HT1080 (cell line): Measurements from ENCODE around the gene AKT3. TPM values are rescaled to one million over a fixed set of nuclear protein-coding genes. Genes with fewer than 3 reads are reported as not detected.
"Not testable (repeated sequence)": the region's sequence is repeated elsewhere in the genome, so short reads cannot be mapped to it uniquely, and the experiment has no call there.

Experiments used
- DNase-seq: peaks from one replicate; pipeline ENCODE4 v3.0.0-alpha.2; 2015; ENCODE audit warnings: low read depth
- total RNA-seq: library from RNA; depleted of rRNA; stranded (reverse); fragments of >200 nt; shearing (Covaris generic); gene quantifications from 2 replicates; pipeline ENCODE4 v1.2.3, GENCODE V29; 2014

The AKT3 gene
- total RNA-seq, 1 experiment from 2014 or later, result 15.4 TPM

GRCh38 chr1:243621973-243622372 is 228.1 kb downstream of the AKT3 start:
- no peak for DNase-seq

- DNase-seq, result no peak
These were observed 229.9 kb downstream of the AKT3 start for GRCh38 chr1:243620096-243620495.

DNA sequence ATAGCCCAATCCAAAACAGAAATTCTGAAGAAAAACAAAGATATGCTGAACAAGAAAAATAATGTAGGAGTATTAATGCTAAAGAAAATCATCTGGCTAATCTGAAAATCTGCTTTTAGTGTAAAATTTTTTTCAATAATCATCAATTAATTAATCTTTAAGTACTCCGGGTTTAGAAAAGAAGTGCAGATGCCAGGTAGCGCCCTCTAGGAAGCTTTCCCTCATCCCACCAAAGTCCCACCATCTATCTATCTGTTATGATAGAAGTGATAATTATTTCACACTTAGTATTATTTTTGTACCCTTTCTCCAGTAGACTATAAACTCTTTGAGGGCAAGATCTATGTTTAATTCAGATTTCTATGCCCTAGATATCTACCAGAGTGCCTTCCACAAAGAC is 240.3 kb downstream of the AKT3 start:
- no peak for DNase-seq

DNA sequence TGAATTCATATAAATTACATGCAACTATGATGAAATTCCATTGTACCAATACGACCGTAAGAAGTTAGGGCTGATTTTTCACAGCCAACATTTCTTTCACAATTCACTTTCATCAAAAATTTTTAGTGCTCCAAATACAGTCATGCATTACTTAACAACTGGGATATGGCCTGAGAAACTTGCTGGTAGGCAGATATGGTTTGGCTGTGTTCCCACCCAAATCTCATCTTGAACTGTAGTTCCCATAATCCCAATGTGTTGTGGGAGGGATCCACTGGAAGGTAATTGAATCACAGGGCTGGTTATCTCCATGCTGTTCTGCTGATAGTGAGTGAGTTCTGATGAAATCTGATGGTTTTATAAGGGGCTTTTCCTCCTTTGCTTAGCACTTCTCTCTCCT is 244.4 kb downstream of the AKT3 start:
- DNase-seq, result no peak

- DNase-seq, result no peak
These were observed 248.3 kb downstream of the AKT3 start for GRCh38 chr1:243601720-243602119.

DNA sequence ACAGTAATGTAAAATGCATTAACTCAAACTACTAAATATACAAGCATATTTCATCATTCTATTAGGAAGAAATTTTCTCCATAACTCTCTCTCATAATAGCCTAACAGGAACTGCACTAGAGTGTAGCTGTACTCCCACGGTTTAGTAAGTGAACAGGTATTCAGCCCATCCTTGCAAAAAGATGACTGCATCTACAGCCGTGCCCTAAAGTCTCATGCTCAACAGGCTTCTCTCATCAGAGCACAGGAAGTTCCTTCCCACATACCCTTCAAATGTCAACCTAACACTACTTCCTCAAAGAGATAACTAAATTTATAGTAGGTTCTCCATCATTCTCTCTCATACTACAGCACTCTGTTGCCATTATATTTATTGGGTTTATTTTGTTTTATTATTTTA is 251.6 kb downstream of the AKT3 start:
- DNase-seq, result peak; percentile 89

DNA sequence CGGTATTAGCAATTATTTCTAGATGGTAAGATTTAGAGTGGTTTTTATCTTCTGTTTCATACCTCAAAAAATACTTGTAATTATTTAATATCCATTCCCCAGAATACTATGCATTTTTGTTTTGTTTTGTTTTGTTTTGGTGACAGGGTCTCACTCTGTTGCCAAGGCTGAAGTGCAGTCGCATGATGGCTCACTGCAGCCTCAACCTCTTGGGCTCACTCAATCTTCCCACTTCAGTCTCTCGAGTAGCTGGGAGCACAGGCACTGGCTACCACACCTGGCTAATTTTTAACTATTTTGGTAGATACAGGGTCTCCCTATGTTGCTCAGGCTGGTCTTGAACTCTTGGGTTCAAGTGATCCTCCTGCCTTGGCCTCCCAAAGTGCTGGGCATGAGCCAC is 252.7 kb downstream of the AKT3 start:
- DNase-seq, result no peak

DNA sequence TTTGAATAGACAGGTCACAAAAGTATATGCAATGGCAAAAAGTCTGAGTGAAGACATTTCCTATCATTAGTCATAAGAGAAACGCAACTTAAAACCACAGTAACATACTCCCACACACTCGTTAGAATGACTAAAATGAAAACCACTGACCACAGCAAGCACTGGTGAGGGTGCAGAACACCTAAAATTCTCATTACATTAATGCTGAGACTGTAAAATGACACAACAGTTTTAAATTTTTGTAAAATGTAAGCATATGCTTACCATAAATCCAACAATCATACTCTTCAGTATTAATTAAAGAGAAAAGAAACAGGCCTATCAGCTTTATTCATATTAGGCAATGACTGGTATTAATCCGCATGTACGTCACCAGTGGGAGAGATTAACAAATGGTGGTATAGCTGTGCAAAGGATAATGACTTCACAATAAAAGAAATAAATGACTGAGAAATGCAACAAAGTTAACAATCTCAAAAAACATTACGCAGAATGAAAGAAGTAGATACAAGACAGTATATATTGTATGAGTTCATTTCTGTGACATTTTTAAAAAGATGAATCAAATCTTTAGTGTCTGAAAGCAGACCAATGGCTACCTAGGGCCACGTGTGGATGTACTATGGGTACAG is 253.5 kb downstream of the AKT3 start:
- DNase-seq, result peak; percentile 89

GRCh38 chr1:243595527-243596210 is 254.4 kb downstream of the AKT3 start:
- DNase-seq, result peak; percentile 3

DNA sequence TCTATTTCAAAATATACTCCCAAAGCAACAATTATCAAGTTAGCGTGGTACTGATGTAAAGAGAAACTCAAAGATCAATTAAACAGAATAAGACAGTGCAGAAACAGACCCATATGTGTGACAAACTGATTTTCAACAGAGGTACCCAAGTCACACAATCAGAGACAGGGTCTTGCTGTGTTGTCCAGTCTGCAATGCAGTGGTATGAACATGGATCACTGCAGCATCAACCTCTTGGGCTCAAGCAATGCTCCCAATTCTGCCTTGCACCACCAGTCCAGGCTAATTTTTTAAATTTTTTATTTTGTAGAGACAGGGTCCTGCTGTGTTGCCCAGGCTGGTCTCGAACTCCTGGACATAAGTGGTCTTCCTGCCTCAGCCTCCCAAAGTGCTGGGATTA is 255.6 kb downstream of the AKT3 start:
- no peak for DNase-seq

- DNase-seq, result not testable (repeated sequence)
These were observed 260.8 kb downstream of the AKT3 start for GRCh38 chr1:243589286-243589685.

DNA sequence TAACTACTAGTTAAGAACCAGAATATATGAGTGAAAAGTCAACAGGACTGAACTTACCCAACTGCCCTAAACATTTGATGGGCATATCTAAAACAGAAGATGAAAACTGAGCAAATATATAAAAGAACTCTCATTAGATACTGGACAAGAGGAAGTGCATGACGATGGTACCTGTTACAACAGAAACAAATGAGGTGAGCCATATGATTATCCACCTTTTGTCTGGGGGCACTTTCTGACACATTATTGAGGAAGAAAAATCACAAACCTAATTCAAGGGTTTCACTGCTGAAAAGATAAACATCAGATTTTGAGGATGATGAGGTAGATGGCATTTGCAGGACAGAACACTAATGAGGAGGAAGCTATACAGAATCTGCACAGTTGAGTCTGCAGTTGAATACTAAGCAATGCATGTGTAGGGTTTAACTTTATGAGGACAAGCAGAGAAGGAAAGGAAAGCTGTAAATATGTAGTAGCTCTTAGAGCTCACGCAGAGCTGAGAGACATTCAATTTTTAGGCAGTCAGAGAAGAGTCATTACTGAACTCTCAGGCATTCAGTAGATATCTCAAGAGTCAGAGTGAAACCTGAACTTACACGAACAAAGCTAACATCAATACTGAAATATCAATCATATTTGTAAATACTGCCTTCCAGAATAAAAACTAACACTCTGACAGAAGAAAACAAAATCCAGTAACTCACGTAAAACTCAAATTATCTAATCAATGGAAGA is 262.1 kb downstream of the AKT3 start:
- DNase-seq, result no peak

GRCh38 chr1:243587285-243587684 is 262.8 kb downstream of the AKT3 start:
- DNase-seq, result no peak

DNA sequence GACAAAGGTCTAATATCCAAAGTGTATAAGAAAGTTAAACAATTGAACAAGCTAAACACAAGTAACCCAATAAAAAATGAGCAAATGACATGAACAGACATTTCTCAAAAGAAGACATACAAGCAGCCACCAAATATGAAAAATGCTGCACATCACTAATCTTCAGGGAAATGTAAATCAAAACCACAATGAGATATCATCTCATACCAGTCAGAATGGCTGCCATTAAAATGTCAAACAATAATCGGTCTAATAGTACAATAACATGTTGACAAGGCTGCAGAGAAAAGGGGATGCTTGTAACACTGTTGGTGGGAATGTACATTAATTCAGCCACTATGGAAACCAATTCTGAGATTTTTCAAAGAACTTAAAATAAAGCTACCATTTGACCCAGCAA is 264.1 kb downstream of the AKT3 start:
- no peak for DNase-seq

- DNase-seq, result peak; percentile 11
These were observed 267.7 kb downstream of the AKT3 start for GRCh38 chr1:243582326-243582725.

DNA sequence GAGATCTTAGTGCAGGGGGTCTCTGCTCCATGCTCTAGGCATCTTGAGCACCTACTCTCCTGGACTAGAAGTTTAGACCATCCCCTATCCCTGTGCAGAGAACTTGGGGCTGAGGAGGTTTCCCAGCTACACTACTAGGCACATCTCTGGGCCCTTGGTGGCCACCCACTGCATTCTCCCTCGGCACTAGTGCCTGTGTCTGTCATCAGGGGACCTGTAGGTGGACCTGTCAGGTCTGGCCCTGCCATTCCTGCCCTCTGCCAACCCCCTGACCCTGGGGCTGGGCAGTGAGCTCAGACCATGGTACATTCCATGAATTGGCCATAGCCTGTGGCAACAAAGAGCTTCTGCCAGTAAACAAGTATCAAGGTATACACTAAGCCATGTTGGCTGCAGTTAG is 269.1 kb downstream of the AKT3 start:
- no peak for DNase-seq

- DNase-seq, result peak; percentile 1
These were observed 270.0 kb downstream of the AKT3 start for GRCh38 chr1:243580072-243580471.

- no peak for DNase-seq
These were observed 275.0 kb downstream of the AKT3 start for GRCh38 chr1:243575070-243575469.

DNA sequence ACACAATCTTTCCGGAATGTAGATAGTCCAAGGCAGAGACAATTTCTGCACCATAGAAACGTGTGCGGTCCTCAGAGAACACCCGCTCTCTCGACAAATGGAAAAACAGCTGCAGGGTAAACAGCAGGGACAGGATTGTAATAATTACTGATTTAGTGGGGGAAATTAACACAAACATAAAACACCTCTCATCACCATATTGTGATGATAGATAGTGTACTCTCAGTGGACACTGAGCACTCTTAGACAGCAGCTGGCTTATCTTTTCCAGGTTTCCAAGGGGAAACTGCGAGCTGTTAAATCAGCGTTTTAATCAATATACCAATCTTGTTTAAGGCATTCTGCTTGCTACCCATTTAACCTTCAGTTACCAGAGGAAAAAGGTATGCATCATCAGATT is 277.1 kb downstream of the AKT3 start:
- DNase-seq, result no peak

- DNase-seq, result peak; percentile 34
These were observed 281.2 kb downstream of the AKT3 start for GRCh38 chr1:243568793-243569192.

DNA sequence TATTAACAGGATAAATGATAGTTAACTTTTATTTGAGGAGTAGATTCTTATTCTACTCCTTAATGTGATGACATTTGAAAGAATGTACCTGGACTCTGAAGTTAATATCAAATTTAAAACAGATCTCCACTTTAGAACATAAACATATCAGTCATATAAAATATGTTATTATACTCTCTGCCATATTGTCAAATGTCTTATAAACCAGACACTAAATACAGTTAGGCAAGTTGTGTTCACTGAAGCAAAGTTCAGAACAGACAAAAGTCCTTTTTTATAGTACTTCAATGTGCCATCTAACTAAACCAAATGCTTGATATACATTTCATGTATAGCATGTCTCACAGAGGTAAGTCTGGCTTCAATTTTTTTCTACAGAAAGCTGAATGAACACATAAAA is 285.2 kb downstream of the AKT3 start:
- DNase-seq, result no peak

DNA sequence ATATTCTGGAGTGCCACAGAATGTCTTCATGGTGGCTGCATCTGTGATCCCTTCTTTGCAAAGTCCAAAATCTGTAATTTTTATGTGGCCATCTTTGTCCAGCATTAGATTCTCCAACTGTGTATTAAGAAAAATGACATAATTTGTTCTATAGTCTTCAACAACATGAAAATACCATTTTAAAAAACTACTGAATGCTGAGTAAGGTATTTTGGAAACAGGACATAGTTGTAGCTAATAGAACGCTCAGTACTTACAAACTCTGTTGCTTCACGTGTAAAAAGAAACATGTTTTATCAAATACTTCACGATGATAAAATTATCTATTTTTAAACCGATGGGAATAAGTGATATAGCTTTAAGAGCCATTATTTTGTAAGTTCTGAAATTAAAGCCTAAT is 286.3 kb downstream of the AKT3 start:
- DNase-seq, result no peak

- no peak for DNase-seq
These were observed 287.6 kb downstream of the AKT3 start for GRCh38 chr1:243562473-243562872.
